Hematopoietic multipotent progenitor cell (in vitro differentiated cells): Measurements from ENCODE around the gene CNTN4. TPM values are rescaled to one million over a fixed set of nuclear protein-coding genes. Genes with fewer than 3 reads are reported as not detected.

Experiments used
- DNase-seq, 3 donors: peaks; one replicate each; pipeline ENCODE4 v3.0.0-alpha.2; 2011 to 2015; ENCODE audit warnings: low read depth in 2 of 3, low spot score in 2 of 3
- total RNA-seq: library from RNA; depleted of rRNA; stranded (reverse); fragments of >200 nt; gene quantifications from one replicate; pipeline ENCODE4 v1.2.3, GENCODE V29; 2012

Gene CNTN4
- total RNA-seq, 1 donor, result 0.27 TPM

- no peak for DNase-seq
Observed at GRCh38 chr3:2837910-2838309, 739.2 kb downstream of the CNTN4 start.

GRCh38 chr3:2838546-2839157 is 740.0 kb downstream of the CNTN4 start:
- no peak for DNase-seq

- DNase-seq, result no peak
Observed at GRCh38 chr3:2839876-2840275, 741.2 kb downstream of the CNTN4 start.

GRCh38 chr3:2847062-2847841 is 748.6 kb downstream of the CNTN4 start:
- no peak for DNase-seq

GRCh38 chr3:2849092-2849491 is 750.4 kb downstream of the CNTN4 start:
- DNase-seq, result no peak

GRCh38 chr3:2850701-2851100 is 752.0 kb downstream of the CNTN4 start:
- DNase-seq, result no peak

GRCh38 chr3:2851361-2851760 is 752.7 kb downstream of the CNTN4 start:
- no peak for DNase-seq

GRCh38 chr3:2851835-2852234 is 753.2 kb downstream of the CNTN4 start:
- no peak for DNase-seq

GRCh38 chr3:2853651-2854050 is 755.0 kb downstream of the CNTN4 start:
- DNase-seq, result no peak

GRCh38 chr3:2856138-2857133 is 757.8 kb downstream of the CNTN4 start:
- DNase-seq, result peak in 2 of 3 donors; percentile 66 to 89

- DNase-seq, result no peak
Observed at GRCh38 chr3:2860626-2861025, 762.0 kb downstream of the CNTN4 start.

GRCh38 chr3:2861120-2861519 is 762.5 kb downstream of the CNTN4 start:
- DNase-seq, result no peak

- DNase-seq, result no peak
Observed at GRCh38 chr3:2861920-2862319, 763.3 kb downstream of the CNTN4 start.

GRCh38 chr3:2862366-2862765 is 763.7 kb downstream of the CNTN4 start:
- DNase-seq, result no peak

GRCh38 chr3:2863127-2863526 is 764.5 kb downstream of the CNTN4 start:
- DNase-seq, result no peak

GRCh38 chr3:2869905-2870304 is 771.2 kb downstream of the CNTN4 start:
- DNase-seq, result no peak

GRCh38 chr3:2870724-2871333 is 772.2 kb downstream of the CNTN4 start:
- no peak for DNase-seq

- DNase-seq, result no peak
Observed at GRCh38 chr3:2872884-2873283, 774.2 kb downstream of the CNTN4 start.

- DNase-seq, result no peak
Observed at GRCh38 chr3:2873986-2874385, 775.3 kb downstream of the CNTN4 start.

GRCh38 chr3:2875699-2876098 is 777.0 kb downstream of the CNTN4 start:
- DNase-seq, result no peak

GRCh38 chr3:2876362-2876761 is 777.7 kb downstream of the CNTN4 start:
- DNase-seq, result no peak
